ACC112 (cell line): Measurements from ENCODE around the gene MRPS14.

Experiments
- H2AFZ ChIP-seq: fragments of 200-600 bp; sonication (generic); one replicate; pipeline ENCODE4 v1.6.0; 2017; ENCODE audit warnings: antibody characterized with exemption, low read length; ENCODE audit not compliant: unreplicated experiment
- H3K27ac ChIP-seq: fragments of 200-600 bp; sonication (generic); 2 replicates; pipeline ENCODE4 v1.5.1; 2014; ENCODE audit warnings: low read depth, mild to moderate bottlenecking, antibody characterized with exemption, low read length, moderate library complexity
- H3K27me3 ChIP-seq: fragments of 200-600 bp; sonication (generic); 2 replicates; pipeline ENCODE4 v1.6.1; 2014; ENCODE audit warnings: mild to moderate bottlenecking, antibody characterized with exemption, low read length, moderate library complexity, mixed read lengths; ENCODE audit not compliant: insufficient read depth
- H3K36me3 ChIP-seq: fragments of 200-600 bp; sonication (generic); 2 replicates; pipeline ENCODE4 v1.6.1; 2016; ENCODE audit warnings: mild to moderate bottlenecking, antibody characterized with exemption, low read length, moderate library complexity, mixed read lengths; ENCODE audit not compliant: insufficient read depth
- H3K4me1 ChIP-seq: fragments of 200-600 bp; sonication (generic); one replicate; pipeline ENCODE4 v1.6.1; 2016; ENCODE audit warnings: low read length, mixed read lengths; ENCODE audit not compliant: insufficient read depth, unreplicated experiment, control insufficient read depth
- H3K4me3 ChIP-seq: fragments of 200-600 bp; sonication (generic); 2 replicates; pipeline ENCODE4 v1.5.1; 2014; ENCODE audit warnings: mild to moderate bottlenecking, low read depth, low read length
- H3K79me2 ChIP-seq: fragments of 200-600 bp; sonication (generic); one replicate; pipeline ENCODE4 v1.6.0; 2016; ENCODE audit warnings: low read length; ENCODE audit not compliant: control insufficient read depth, unreplicated experiment, insufficient read depth

MRPS14 gene

GRCh38 chr1:174988986-174989385 lies 34.2 kb downstream of the MRPS14 start:
- Histone ChIP-seq H3K4me3 (no peak overlapping the region), H3K36me3 (no peaks in the 10 kb centered on the region)

GRCh38 chr1:174988539-174988938 lies 34.7 kb downstream of the MRPS14 start:
- Histone ChIP-seq H3K4me3 (no peak overlapping the region), H2AFZ (no peak overlapping the region), H3K79me2 (no peaks in the 10 kb centered on the region), H3K4me1 (peaks cover 16% of the 10 kb centered on the region), H3K27ac (no peak overlapping the region), H3K36me3 (no peaks in the 10 kb centered on the region), H3K27me3 (no peaks in the 10 kb centered on the region)

More at GRCh38 chr1:174988986-174989385, 34.2 kb downstream of the MRPS14 start:
- Histone ChIP-seq H3K4me1 (peaks cover 16% of the 10 kb centered on the region), H3K27me3 (no peaks in the 10 kb centered on the region), H3K79me2 (no peaks in the 10 kb centered on the region), H2AFZ (no peak overlapping the region), H3K27ac (no peak overlapping the region)

GRCh38 chr1:174984952-174985351 lies 38.3 kb downstream of the MRPS14 start:
- Histone ChIP-seq H2AFZ (no peak overlapping the region), H3K36me3 (no peaks in the 10 kb centered on the region), H3K4me3 (no peak overlapping the region)

DNA sequence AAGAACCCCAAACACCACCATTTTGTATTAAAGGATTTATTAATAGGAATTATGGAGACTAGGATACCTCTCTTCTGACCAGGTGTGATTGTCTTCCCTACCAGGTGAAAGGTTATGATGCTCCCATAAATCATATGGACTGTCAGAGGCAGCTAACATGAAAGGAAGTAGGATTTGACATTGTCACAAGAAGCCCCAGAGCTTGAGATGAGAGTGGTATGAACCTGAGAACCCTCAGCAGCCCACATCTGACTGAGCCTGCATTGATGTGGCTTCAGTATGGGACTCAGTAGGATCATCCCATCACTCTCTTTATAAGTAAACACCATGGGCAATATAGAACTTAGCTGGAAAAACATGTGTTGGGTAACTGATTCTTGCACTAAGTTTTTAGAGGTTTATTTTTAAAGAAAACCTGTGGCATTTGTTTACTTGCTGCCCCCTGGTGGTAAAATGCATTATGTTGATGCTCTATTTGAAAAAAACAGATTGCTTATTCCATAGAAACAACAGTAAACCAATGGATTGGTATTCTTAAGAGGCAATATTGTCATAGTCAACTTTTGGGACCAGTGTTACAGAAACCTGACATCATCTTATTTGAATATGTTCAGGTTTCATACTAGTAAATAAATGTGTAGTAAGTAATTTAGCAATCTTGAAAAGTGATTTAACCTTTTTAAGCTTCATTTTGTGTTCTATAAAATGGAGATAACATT lies 40.1 kb downstream of the MRPS14 start:
- Histone ChIP-seq H2AFZ (no peak overlapping the region), H3K4me3 (no peak overlapping the region), H3K36me3 (no peaks in the 10 kb centered on the region), H3K79me2 (no peaks in the 10 kb centered on the region), H3K4me1 (no peaks in the 10 kb centered on the region), H3K27me3 (no peaks in the 10 kb centered on the region), H3K27ac (no peak overlapping the region)

More at GRCh38 chr1:174984952-174985351, 38.3 kb downstream of the MRPS14 start:
- Histone ChIP-seq H3K27ac (no peak overlapping the region), H3K79me2 (no peaks in the 10 kb centered on the region), H3K27me3 (no peaks in the 10 kb centered on the region), H3K4me1 (peaks cover 8% of the 10 kb centered on the region)

- Histone ChIP-seq H3K27me3 (no peaks in the 10 kb centered on the region), H3K79me2 (no peaks in the 10 kb centered on the region), H3K4me3 (no peak overlapping the region), H3K4me1 (peaks cover 10% of the 10 kb centered on the region), H3K36me3 (no peaks in the 10 kb centered on the region), H2AFZ (no peak overlapping the region), H3K27ac (0 out of 2 replicates have a peak overlapping the region, but pooled peaks have one; percentile 16)
Observed at GRCh38 chr1:174976436-174977108, 46.7 kb downstream of the MRPS14 start.

GRCh38 chr1:174975764-174976163 lies 47.5 kb downstream of the MRPS14 start:
- H3K36me3 ChIP-seq: no peaks in the 10 kb centered on the region
- H3K4me3 ChIP-seq: no peak overlapping the region
- peaks cover 10% of the 10 kb centered on the region for H3K4me1 ChIP-seq
- no peaks in the 10 kb centered on the region for H3K79me2 ChIP-seq
- H3K27me3 ChIP-seq: no peaks in the 10 kb centered on the region
- no peak overlapping the region for H2AFZ ChIP-seq
- no peak overlapping the region for H3K27ac ChIP-seq

DNA sequence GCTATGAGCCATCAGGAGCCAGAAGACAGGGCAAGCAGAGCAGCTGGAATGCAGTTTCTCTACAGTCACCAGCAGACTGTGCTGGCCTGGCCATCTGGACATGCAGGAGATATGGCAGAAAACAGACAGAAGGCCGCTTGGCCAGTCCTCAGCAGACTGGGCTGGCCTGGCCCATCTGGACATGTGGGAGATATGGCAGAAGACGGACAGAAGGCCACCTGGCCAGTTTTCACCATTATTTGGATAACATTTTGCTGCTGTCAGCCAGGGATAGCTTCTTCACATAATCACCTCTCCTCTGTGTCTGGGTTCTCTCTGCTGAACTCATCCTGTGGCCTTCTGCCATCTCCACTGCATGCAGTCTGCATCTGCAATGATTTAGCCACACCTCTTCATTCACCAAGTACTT lies 48.5 kb downstream of the MRPS14 start:
- Histone ChIP-seq H3K4me1 (peaks cover 10% of the 10 kb centered on the region), H3K36me3 (no peaks in the 10 kb centered on the region), H3K27me3 (no peaks in the 10 kb centered on the region), H3K4me3 (no peak overlapping the region), H2AFZ (no peak overlapping the region), H3K79me2 (no peaks in the 10 kb centered on the region), H3K27ac (no peak overlapping the region)

GRCh38 chr1:174971902-174972301 lies 51.3 kb downstream of the MRPS14 start:
- Histone ChIP-seq H2AFZ (no peak overlapping the region), H3K4me3 (no peak overlapping the region), H3K79me2 (no peaks in the 10 kb centered on the region), H3K27ac (no peak overlapping the region), H3K27me3 (no peaks in the 10 kb centered on the region), H3K36me3 (no peaks in the 10 kb centered on the region), H3K4me1 (peaks cover 20% of the 10 kb centered on the region)

DNA sequence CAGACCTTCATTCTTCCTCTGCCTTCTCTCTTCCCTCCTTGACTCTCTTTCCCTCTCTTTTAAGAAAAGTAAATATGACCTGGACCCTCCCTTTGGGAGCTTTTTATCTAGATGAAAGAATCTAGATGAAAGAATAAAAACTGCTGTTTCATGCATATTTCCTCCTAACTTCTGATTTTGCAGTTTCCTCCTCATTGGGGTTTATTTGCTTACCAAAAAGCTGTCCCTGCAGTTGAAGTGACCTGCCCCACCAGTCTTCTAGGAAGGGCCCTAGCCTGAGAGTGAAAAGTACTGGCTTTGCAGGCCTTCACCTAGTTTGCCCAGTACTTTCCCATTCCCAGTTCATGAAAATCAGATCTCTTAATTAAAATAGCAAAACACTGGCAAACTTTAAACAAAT lies 51.8 kb downstream of the MRPS14 start:
- H3K4me1 ChIP-seq: peaks cover 16% of the 10 kb centered on the region
- no peaks in the 10 kb centered on the region for H3K27me3 ChIP-seq
- no peak overlapping the region for H3K27ac ChIP-seq
- no peak overlapping the region for H3K4me3 ChIP-seq
- H3K79me2 ChIP-seq: no peaks in the 10 kb centered on the region
- no peak overlapping the region for H2AFZ ChIP-seq
- no peaks in the 10 kb centered on the region for H3K36me3 ChIP-seq

GRCh38 chr1:174969977-174970376 lies 53.2 kb downstream of the MRPS14 start:
- Histone ChIP-seq H3K36me3 (no peaks in the 10 kb centered on the region), H3K27me3 (no peaks in the 10 kb centered on the region), H3K4me1 (peaks cover 12% of the 10 kb centered on the region), H3K79me2 (no peaks in the 10 kb centered on the region), H3K4me3 (no peak overlapping the region), H3K27ac (no peak overlapping the region), H2AFZ (no peak overlapping the region)

DNA sequence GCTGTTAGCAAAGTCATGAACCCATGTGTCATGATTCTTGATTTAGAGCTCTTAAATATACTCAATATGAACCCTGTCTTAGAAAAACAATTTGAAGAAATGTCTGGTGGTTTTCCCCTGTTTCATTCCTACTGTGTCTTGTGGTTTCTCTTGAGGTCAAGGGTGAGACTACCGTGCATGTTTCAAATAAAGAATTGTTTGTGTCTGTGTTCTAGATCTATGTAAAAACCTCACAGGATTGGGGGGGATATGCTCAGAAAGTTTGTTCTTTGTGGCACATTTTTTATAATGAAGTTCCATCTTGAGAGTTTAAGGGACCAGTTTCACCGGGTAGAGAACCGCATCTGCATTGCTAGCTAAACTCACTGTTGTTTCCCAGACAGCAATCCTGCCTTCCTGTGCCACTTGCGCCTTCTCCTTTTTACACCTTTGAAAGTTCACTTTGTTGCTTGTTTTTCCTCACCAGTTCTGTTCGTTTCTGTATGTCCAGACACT lies 54.4 kb downstream of the MRPS14 start:
- H3K27ac ChIP-seq: no peak overlapping the region
- no peaks in the 10 kb centered on the region for H3K36me3 ChIP-seq
- no peaks in the 10 kb centered on the region for H3K27me3 ChIP-seq
- H2AFZ ChIP-seq: no peak overlapping the region
- H3K79me2 ChIP-seq: no peaks in the 10 kb centered on the region
- peaks cover 12% of the 10 kb centered on the region for H3K4me1 ChIP-seq
- no peak overlapping the region for H3K4me3 ChIP-seq
